ENCODE data around the gene BCL7B. TPM values are rescaled to one million over a fixed set of nuclear protein-coding genes. Genes with fewer than 3 reads are reported as not detected.

Gene BCL7B
- total and polyA plus RNA-seq, 2 of the 13 experiments (the other 11 are each of a cell fraction or from before 2014, with no cell fraction given): 24.3 to 38.2 TPM

DNA sequence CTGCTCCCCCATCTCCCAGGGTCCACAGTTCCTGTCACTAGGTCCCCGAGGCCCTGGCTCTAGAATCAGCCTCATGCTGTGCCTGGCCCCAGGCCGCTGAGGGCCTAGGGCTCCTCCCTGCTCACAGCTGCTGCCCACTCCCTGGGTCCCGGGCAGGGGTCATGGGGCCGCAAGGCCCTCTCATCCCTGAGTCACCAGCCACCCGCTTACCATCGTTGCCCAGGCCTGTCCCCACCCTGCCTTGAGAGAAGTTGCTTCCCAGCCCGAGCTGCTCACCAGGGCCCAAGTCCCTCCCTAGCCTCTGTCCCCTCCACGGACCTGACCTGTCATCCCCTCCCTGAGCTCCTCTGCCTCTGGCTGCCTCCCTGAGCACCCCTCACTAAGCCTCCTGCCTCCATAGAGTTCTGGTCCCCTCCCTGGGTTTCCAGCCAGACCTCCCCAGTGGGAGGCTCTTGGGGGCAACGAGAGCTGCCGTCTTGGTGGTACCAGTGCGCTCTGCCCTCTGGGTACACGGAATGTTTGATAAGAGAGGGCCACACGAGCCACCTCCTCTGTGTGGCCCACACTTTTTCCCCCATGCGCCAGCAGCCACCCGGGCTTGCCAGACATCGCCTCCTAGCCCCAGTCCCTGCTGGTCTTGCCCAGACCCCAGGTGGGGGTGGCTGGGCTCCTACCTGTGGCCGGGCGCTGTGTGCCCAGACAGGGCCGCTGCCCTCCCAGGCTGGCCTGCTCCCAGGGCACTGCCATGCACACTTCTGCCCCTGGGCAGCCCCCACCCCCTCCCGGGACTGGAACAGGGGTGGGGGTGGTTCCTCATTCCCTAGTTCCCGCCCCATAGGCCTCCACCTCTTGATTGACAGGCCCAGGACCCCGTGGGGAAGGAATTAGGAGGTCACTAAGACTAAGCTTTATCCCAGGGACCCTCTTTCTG is 45.5 kb upstream of the BCL7B start (continued):
- TF ChIP-seq GATAD1 (CRISPR knock-in tag; IDR thresholded peaks at IDR 0.05) (no peak), GFI1 (CRISPR knock-in tag; IDR thresholded peaks at IDR 0.05; ENCODE audit: borderline replicate concordance) (no peak), ZNF607 (CRISPR knock-in tag; IDR thresholded peaks at IDR 0.05; ENCODE audit: borderline replicate concordance) (no peak), CSRNP2 (CRISPR knock-in tag; conservative IDR thresholded peaks at IDR 0.05; ENCODE audit: low read depth) (no peak), ZNF614 (CRISPR knock-in tag; IDR thresholded peaks at IDR 0.05; ENCODE audit: borderline replicate concordance) (no peak), ZBTB42 (CRISPR knock-in tag; IDR thresholded peaks at IDR 0.05) (no peak), FOXP1 (IDR thresholded peaks at IDR 0.05) (no peak), FOXP1 (CRISPR knock-in tag; IDR thresholded peaks at IDR 0.05) (no peak), SRSF4 (IDR thresholded peaks at IDR 0.05; ENCODE audit: low read depth, low read length, poor library complexity, severe bottlenecking) (peak; percentile 21), SNAI1 (CRISPR knock-in tag; IDR thresholded peaks at IDR 0.05; ENCODE audit: borderline replicate concordance) (no peak), DPF2 (CRISPR knock-in tag; IDR thresholded peaks at IDR 0.05; ENCODE audit: borderline replicate concordance, low read depth) (no peak), CHD2 (IDR thresholded peaks at IDR 0.05; ENCODE audit: low read depth, low read length) (no peak), ZNF564 (CRISPR knock-in tag; IDR thresholded peaks at IDR 0.05) (peak; percentile 55; the same call in 1 of the 2 replicates), ZNF891 (CRISPR knock-in tag; IDR thresholded peaks at IDR 0.05) (0 out of 2 replicates have a peak, but pooled peaks have one; percentile 45)
- TF ChIP-seq, protein P1, sequence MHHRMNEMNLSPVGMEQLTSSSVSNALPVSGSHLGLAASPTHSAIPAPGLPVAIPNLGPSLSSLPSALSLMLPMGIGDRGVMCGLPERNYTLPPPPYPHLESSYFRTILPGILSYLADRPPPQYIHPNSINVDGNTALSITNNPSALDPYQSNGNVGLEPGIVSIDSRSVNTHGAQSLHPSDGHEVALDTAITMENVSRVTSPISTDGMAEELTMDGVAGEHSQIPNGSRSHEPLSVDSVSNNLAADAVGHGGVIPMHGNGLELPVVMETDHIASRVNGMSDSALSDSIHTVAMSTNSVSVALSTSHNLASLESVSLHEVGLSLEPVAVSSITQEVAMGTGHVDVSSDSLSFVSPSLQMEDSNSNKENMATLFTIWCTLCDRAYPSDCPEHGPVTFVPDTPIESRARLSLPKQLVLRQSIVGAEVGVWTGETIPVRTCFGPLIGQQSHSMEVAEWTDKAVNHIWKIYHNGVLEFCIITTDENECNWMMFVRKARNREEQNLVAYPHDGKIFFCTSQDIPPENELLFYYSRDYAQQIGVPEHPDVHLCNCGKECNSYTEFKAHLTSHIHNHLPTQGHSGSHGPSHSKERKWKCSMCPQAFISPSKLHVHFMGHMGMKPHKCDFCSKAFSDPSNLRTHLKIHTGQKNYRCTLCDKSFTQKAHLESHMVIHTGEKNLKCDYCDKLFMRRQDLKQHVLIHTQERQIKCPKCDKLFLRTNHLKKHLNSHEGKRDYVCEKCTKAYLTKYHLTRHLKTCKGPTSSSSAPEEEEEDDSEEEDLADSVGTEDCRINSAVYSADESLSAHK (CRISPR knock-in tag; IDR thresholded peaks at IDR 0.05; ENCODE audit: borderline replicate concordance): no peak
- TF ChIP-seq, protein P2, sequence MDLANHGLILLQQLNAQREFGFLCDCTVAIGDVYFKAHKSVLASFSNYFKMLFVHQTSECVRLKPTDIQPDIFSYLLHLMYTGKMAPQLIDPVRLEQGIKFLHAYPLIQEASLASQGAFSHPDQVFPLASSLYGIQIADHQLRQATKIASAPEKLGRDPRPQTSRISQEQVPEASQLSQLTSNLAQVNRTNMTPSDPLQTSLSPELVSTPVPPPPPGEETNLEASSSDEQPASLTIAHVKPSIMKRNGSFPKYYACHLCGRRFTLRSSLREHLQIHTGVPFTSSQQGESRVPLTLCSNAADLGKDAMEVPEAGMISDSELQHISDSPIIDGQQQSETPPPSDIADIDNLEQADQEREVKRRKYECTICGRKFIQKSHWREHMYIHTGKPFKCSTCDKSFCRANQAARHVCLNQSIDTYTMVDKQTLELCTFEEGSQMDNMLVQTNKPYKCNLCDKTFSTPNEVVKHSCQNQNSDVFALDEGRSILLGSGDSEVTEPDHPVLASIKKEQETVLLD (CRISPR knock-in tag; IDR thresholded peaks at IDR 0.05; ENCODE audit: low read depth): no peak
- TF ChIP-seq, protein P3, sequence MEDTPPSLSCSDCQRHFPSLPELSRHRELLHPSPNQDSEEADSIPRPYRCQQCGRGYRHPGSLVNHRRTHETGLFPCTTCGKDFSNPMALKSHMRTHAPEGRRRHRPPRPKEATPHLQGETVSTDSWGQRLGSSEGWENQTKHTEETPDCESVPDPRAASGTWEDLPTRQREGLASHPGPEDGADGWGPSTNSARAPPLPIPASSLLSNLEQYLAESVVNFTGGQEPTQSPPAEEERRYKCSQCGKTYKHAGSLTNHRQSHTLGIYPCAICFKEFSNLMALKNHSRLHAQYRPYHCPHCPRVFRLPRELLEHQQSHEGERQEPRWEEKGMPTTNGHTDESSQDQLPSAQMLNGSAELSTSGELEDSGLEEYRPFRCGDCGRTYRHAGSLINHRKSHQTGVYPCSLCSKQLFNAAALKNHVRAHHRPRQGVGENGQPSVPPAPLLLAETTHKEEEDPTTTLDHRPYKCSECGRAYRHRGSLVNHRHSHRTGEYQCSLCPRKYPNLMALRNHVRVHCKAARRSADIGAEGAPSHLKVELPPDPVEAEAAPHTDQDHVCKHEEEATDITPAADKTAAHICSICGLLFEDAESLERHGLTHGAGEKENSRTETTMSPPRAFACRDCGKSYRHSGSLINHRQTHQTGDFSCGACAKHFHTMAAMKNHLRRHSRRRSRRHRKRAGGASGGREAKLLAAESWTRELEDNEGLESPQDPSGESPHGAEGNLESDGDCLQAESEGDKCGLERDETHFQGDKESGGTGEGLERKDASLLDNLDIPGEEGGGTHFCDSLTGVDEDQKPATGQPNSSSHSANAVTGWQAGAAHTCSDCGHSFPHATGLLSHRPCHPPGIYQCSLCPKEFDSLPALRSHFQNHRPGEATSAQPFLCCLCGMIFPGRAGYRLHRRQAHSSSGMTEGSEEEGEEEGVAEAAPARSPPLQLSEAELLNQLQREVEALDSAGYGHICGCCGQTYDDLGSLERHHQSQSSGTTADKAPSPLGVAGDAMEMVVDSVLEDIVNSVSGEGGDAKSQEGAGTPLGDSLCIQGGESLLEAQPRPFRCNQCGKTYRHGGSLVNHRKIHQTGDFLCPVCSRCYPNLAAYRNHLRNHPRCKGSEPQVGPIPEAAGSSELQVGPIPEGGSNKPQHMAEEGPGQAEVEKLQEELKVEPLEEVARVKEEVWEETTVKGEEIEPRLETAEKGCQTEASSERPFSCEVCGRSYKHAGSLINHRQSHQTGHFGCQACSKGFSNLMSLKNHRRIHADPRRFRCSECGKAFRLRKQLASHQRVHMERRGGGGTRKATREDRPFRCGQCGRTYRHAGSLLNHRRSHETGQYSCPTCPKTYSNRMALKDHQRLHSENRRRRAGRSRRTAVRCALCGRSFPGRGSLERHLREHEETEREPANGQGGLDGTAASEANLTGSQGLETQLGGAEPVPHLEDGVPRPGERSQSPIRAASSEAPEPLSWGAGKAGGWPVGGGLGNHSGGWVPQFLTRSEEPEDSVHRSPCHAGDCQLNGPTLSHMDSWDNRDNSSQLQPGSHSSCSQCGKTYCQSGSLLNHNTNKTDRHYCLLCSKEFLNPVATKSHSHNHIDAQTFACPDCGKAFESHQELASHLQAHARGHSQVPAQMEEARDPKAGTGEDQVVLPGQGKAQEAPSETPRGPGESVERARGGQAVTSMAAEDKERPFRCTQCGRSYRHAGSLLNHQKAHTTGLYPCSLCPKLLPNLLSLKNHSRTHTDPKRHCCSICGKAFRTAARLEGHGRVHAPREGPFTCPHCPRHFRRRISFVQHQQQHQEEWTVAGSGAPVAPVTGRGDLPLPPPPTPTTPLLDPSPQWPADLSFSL (CRISPR knock-in tag; IDR thresholded peaks at IDR 0.05): no peak
